Smooth muscle cell of the coronary artery (primary cell): ENCODE results near the gene OR4X1. TPM values are rescaled to one million over a fixed set of nuclear protein-coding genes. Genes with fewer than 3 reads are reported as not detected.

Source experiments
- total RNA-seq: library from RNA; depleted of rRNA; stranded (reverse); fragments of >200 nt; gene quantifications from 2 replicates; pipeline ENCODE4 v1.2.3, GENCODE V29; 2014; ENCODE audit warnings: low replicate concordance

Gene OR4X1, protein sequence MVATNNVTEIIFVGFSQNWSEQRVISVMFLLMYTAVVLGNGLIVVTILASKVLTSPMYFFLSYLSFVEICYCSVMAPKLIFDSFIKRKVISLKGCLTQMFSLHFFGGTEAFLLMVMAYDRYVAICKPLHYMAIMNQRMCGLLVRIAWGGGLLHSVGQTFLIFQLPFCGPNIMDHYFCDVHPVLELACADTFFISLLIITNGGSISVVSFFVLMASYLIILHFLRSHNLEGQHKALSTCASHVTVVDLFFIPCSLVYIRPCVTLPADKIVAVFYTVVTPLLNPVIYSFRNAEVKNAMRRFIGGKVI
- not detected in 2 replicates for total RNA-seq

DNA sequence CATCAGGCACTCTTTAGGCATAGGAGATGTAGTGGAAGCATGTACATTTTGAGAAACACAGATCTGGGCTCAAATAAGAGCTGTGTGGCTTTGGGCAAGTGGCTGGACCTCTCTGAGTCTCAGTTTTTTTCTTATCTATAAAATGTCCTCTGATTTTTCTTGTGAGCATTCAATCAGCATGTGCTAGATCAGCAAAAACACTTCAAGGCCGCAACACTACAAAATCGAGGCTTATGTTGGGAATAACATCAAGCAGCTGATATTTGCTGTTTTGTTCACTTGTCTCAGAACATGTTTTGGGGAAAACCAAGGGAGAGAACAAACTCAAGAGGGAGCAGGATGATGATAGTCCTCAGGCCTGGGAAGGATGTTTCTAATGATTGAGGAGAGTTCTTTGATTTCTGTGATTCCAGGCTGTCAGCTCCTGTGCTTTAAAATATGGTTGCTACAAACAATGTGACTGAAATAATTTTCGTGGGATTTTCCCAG lies at the start of gene OR4X1:
Gene OR4X1 (plus strand): TSS at position 439 of the 489 bp plus-strand sequence. CDS start 0 bp downstream, at position 439.

DNA sequence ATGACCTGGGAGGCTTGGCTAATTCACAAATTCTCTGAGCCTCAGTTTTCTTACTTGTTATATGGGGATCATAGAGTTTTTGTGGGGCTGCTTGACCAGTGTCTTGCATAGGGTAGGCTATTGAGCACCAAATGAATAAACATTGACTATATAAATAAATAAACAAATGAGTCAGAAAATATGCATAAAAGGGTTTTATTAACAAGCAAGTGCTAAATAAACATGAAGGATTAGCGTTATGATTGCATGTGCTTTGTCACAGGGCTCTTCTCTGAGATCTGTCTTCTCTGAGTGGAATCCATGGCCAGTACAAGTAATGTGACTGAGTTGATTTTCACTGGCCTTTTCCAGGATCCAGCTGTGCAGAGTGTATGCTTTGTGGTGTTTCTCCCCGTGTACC lies 47.2 kb upstream of the OR4X1 start, which contains the start of gene OR4B1:
Gene OR4B1 (plus strand): TSS at position 301 of the 400 bp plus-strand sequence. CDS start 0 bp downstream, at position 301.

DNA sequence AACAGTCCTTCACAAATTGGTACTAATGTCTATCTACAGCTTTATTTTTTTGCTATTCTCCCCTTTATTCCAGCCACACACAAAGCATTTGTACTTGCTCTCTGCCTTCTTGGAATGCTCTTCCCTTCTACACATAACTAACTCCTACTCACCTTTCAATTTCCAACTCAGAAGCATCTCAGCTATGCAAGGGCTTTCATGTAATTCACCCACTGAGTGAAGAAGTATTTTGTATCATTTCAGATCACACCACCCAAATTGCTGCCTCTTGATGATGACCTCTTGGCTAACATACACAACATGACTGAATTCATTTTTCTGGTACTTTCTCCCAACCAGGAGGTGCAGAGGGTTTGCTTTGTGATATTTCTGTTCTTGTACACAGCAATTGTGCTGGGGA lies 18.9 kb upstream of the OR4X1 start, which contains the start of gene OR4X2:
Gene OR4X2 (plus strand): TSS at position 301 of the 400 bp plus-strand sequence. CDS start 0 bp downstream, at position 301.

DNA sequence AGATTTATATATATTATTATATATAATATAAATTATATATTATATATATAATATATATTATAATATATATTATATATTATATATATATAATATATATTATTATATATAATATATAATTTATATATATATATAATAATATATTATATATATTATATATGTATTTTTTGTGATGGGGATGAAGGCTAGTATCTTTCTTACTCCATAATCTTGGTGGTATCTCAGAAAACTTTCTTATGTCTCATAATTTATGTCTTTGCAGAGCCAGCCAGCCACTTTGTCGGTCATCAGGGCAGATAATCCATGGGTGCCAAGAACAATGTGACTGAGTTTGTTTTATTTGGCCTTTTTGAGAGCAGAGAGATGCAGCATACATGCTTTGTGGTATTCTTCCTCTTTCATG lies 42.3 kb downstream of the OR4X1 start, which contains the start of gene OR4S1:
Gene OR4S1 (plus strand): TSS at position 301 of the 400 bp plus-strand sequence. CDS start 0 bp downstream, at position 301.

Other genes with a start within 250 kb of the OR4X1 start
- not detected in 2 replicates for gene OR4B1, start 47.1 kb upstream of the OR4X1 start, total RNA-seq
- not detected in 2 replicates for gene OR4X2, start 18.8 kb upstream of the OR4X1 start, total RNA-seq
- gene OR4S1, start 42.4 kb downstream of the OR4X1 start, total RNA-seq = not detected in 2 replicates
- gene OR4C3, start 61.1 kb downstream of the OR4X1 start, total RNA-seq = not detected in 2 replicates
- gene OR4C5, start 102.6 kb downstream of the OR4X1 start, total RNA-seq = not detected in 2 replicates
- not detected in 2 replicates for gene OR4A47, start 224.9 kb downstream of the OR4X1 start, total RNA-seq